ENCODE data around the gene NSD2. TPM values are rescaled to one million over a fixed set of nuclear protein-coding genes. Genes with fewer than 3 reads are reported as not detected.

Gene NSD2
- total and polyA plus RNA-seq, 3 experiments from 2014 or later, result 9.0 to 152 (median 150) TPM

DNA sequence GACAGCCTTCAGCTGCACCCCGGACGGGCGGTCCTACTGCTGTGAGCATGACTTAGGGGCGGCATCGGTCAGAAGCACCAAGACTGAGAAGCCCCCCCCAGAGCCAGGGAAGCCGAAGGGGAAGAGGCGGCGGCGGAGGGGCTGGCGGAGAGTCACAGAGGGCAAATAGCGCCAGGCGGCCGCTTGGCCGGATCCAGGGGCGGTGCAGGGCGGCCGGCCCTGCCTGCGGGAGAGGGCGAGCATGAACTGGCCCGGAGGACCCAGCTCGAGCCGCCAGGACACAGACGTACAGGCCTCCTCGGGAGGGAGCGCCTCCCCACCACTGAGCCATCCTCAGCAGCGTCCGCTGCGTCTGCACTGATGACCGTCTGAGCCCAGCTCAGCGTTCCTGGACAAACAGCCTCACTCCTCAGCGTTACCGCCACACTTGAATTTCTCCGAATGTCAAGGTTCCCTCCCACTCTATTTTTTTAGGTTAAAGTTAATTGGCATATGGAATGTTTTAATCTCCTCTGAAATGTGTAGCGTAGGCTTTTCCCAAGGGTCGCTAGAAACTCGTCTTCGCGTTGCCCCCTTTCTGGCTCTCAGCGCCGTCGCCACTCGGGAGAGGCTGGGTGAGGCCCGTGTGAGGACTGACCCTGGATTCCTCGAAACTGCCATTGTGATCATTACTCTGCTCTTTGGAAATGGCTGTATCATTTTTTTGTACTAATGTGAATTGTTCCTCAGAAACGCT is 107.7 kb downstream of the NSD2 start:
- CTCF ChIA-PET, result no interaction called here
- Mint-ChIP-seq H3K27ac (peak overlapping the region in 2 of 8 donors; percentile 4 to 73), H3K27me3 (no peaks in the 10 kb centered on the region), H3K4me1 (peaks cover 0 to 2% (median 0%) of the 10 kb centered on the region in 3 donors), H3K9me3 (no peaks in the 10 kb centered on the region), H3K36me3 (peaks cover 5 to 90% (median 19%) of the 10 kb centered on the region in 3 donors), H3K4me3 (no peak overlapping the region)
- no peak overlapping the region for H3K4me3 ChIP-seq (ENCODE audit: low read length)
- no peaks in the 10 kb centered on the region for H3K9me3 ChIP-seq (ENCODE audit: low read length)
- no peak overlapping the region for H3K27ac ChIP-seq (ENCODE audit: low read depth, low read length)
- H3K27me3 ChIP-seq (ENCODE audit: insufficient read depth, low read length, poor library complexity, severe bottlenecking), result no peaks in the 10 kb centered on the region
- no peak for DNase-seq
- POLR2A ChIA-PET, result no interaction called here
- no peaks in the 10 kb centered on the region for H3K4me1 ChIP-seq (ENCODE audit: insufficient read depth, low read length)
- H3K36me3 ChIP-seq (ENCODE audit: insufficient read depth, low read length), result peaks cover 20% of the 10 kb centered on the region

DNA sequence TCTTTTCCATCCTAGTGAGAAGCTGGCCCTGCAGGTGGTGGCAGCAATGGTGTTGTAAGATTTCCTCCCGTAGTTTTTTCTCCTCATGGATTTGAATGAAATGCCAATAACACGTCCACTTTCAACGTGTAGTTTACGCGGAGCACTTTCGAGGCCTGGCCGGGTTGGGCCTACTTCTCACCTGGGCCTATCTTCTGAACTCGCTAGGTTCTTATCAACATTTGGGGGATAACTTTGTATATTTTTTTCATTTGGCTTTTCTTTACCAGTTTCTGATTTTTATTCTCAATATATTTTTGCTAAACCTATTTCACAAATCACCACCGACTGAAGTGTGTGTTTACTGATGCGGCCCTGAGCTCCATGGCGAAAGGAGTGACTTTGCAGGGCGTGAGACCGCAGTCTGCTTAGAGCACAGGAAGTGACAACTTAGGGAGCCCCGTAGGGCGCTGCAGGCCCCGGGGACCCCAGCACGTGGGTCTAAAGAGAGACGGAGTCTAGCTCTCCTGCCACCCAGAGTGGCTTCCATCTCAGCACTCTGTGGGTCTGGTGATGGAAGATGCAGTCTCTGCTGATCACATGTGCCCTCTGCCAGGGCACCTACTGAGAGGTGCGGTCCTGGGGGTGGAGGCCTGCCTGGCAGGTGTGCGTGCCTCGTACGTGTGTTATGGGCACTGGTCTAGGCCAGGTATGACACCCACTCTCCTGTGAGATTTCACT is 108.4 kb downstream of the NSD2 start:
- H3K4me1 Mint-ChIP-seq, result peaks cover 0 to 2% (median 0%) of the 10 kb centered on the region in 3 donors
- no peaks in the 10 kb centered on the region for H3K9me3 ChIP-seq (ENCODE audit: low read length)
- H3K4me3 Mint-ChIP-seq, result no peak overlapping the region
- H3K27me3 Mint-ChIP-seq, result no peaks in the 10 kb centered on the region
- no peaks in the 10 kb centered on the region for H3K9me3 Mint-ChIP-seq
- ChIA-PET CTCF (no interaction called here), POLR2A (no interaction called here)
- peak overlapping the region in 4 of 8 donors; percentile 8 to 80 (median 59) for H3K27ac Mint-ChIP-seq
- no peaks in the 10 kb centered on the region for H3K4me1 ChIP-seq (ENCODE audit: insufficient read depth, low read length)
- DNase-seq, result no peak
- no peaks in the 10 kb centered on the region for H3K27me3 ChIP-seq (ENCODE audit: insufficient read depth, low read length, poor library complexity, severe bottlenecking)
- no peak overlapping the region for H3K4me3 ChIP-seq (ENCODE audit: low read length)
- H3K27ac ChIP-seq (ENCODE audit: low read depth, low read length), result no peak overlapping the region
- peaks cover 5 to 92% (median 19%) of the 10 kb centered on the region in 3 donors for H3K36me3 Mint-ChIP-seq
- H3K36me3 ChIP-seq (ENCODE audit: insufficient read depth, low read length), result peaks cover 20% of the 10 kb centered on the region

DNA sequence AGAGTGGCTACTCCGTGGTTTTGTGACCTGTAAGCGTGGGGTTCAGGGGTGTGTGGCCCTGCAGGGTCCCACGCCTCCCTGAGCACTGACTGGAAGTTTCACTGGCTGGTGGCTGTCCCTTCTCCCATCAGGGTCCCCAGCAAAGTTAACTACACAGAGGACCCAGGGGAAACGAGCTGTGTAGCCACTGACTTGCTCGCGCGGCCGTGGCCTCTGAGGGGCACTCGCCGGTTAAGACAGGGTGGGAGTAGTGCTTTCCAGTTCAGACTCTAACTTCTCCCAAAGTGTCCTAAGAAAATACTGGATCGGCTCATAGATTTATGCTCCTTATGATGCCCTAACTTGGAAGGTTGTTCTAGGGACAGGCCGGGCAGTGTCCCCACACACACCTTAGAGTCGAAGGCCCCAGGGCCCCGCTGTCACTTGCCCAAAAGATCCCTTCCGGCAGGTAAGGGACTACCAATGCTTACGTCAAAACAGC is 109.4 kb downstream of the NSD2 start:
- CTCF ChIA-PET, result no interaction called here
- peak overlapping the region in 1 of 8 donors; percentile 68 for H3K27ac Mint-ChIP-seq
- H3K4me1 Mint-ChIP-seq, result peaks cover 0 to 2% (median 0%) of the 10 kb centered on the region in 3 donors
- H3K27me3 Mint-ChIP-seq, result no peaks in the 10 kb centered on the region
- no peaks in the 10 kb centered on the region for H3K4me1 ChIP-seq (ENCODE audit: insufficient read depth, low read length)
- peaks cover 5 to 92% (median 19%) of the 10 kb centered on the region in 3 donors for H3K36me3 Mint-ChIP-seq
- H3K27ac ChIP-seq (ENCODE audit: low read depth, low read length), result no peak overlapping the region
- no peaks in the 10 kb centered on the region for H3K27me3 ChIP-seq (ENCODE audit: insufficient read depth, low read length, poor library complexity, severe bottlenecking)
- DNase-seq, result no peak
- H3K36me3 ChIP-seq (ENCODE audit: insufficient read depth, low read length), result peaks cover 20% of the 10 kb centered on the region
- no peak overlapping the region for H3K4me3 ChIP-seq (ENCODE audit: low read length)
- H3K9me3 Mint-ChIP-seq, result no peaks in the 10 kb centered on the region
- H3K4me3 Mint-ChIP-seq, result no peak overlapping the region
- POLR2A ChIA-PET, result no interaction called here
- H3K9me3 ChIP-seq (ENCODE audit: low read length), result no peaks in the 10 kb centered on the region

DNA sequence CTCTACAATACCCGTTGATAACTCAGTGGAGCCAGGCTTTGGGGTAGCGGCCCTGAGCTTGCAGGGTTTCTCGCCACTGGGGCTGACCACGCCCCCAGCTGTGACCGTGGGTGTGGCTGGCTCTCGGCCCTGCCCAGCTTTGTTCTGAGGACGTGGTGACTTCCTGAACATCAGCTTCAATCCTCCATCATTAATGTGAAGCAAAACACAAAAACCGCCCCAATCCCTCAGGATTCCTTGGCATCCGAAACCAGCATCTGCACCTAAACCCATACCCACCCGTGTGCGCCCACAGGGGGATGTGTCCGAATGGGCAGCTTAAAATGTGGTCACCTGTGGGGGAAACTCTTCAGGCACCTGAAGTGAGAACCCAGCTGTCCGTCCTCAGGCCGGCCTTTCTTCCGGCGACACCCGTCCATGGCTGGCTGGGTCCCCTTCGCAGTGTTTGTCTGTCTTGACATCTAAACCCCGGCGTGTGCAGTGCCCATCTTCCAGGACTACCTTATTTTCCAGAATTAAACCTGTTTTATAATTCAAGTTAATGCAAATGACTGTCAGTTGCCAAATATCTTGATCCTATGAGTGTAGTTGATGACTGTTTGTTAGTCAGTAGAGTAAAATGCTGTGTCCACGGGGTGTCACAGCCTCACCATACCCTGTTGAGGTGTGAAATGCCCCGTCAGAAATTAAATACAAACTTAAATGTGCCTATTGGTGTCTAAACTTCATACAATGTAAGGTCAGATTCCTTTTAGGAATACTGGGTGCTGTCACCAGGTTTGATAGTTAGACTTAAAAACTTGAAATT is 110.3 kb downstream of the NSD2 start:
- peaks cover 12% of the 10 kb centered on the region for H3K36me3 ChIP-seq (ENCODE audit: insufficient read depth, low read length)
- no peaks in the 10 kb centered on the region for H3K9me3 ChIP-seq (ENCODE audit: low read length)
- H3K4me1 Mint-ChIP-seq, result peaks cover 0 to 2% (median 0%) of the 10 kb centered on the region in 3 donors
- no peaks in the 10 kb centered on the region for H3K27me3 ChIP-seq (ENCODE audit: insufficient read depth, low read length, poor library complexity, severe bottlenecking)
- H3K4me1 ChIP-seq (ENCODE audit: insufficient read depth, low read length), result no peaks in the 10 kb centered on the region
- H3K36me3 Mint-ChIP-seq, result peaks cover 5 to 89% (median 17%) of the 10 kb centered on the region in 3 donors
- peak overlapping the region in 4 of 8 donors; percentile 12 to 88 (median 55) for H3K27ac Mint-ChIP-seq
- no peak overlapping the region for H3K4me3 ChIP-seq (ENCODE audit: low read length)
- no peak overlapping the region for H3K4me3 Mint-ChIP-seq
- no peak for DNase-seq
- CTCF ChIA-PET, result interaction anchor here (1.1 kb wide), 1 partner anchor 60 kb away, joined by 3 read pairs; a partner anchor contains a TSS
- H3K27me3 Mint-ChIP-seq, result no peaks in the 10 kb centered on the region
- H3K27ac ChIP-seq (ENCODE audit: low read depth, low read length), result no peak overlapping the region
- POLR2A ChIA-PET, result no interaction called here
- H3K9me3 Mint-ChIP-seq, result no peaks in the 10 kb centered on the region

DNA sequence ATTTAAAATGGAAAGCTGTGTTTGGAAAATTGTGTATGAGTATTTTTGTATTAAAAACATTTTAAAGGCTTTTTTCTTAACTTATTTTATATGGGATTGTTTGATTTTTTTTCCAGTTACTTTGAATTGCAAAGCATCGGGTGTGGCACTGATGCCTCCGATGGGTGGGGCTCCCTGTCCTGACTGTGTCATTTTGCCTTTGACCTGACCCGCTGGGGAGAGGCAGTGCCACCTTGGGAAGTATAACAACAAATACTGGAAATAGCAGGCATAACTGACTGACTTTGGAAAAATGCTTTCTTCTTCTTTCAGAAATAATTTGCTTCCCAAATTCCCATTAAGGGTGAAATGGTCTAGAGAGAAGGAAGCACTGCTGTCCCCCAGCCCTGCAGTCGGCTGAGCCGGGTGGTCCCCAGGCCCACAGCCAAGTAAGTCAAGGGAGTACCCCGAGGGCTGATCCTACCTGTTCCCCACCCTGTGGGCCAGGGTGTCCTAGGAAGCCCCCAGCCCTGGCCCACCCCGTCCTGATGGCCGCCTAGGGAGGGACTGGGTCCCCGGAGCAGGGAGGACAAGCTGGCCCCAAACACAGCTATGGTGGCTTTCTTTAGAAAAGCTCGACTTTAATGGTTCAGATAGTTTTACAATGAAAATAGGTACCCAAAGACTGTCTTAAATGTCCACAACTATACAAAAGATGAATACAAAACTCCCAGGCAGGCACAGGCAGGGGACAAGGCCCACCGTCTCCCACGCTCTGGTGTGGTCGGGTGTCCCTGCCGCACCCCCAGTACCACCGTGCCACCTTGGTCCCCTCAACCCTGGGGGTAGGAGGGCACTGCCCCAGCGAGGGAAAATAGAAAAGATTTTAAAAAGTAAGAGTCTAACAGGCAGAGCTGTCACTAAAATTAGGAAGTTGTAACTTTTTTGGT is 111.2 kb downstream of the NSD2 start:
- H3K36me3 ChIP-seq (ENCODE audit: insufficient read depth, low read length), result peaks cover 11% of the 10 kb centered on the region
- H3K36me3 Mint-ChIP-seq, result peaks cover 5 to 90% (median 17%) of the 10 kb centered on the region in 3 donors
- H3K4me3 Mint-ChIP-seq, result no peak overlapping the region
- H3K27ac ChIP-seq (ENCODE audit: low read depth, low read length), result no peak overlapping the region
- ChIA-PET CTCF (interaction anchor here (1.1 kb wide), 1 partner anchor 59 kb away, joined by 3 read pairs; a partner anchor contains a TSS), POLR2A (no interaction called here)
- peak overlapping the region in 3 of 8 donors; percentile 12 to 88 (median 42) for H3K27ac Mint-ChIP-seq
- no peaks in the 10 kb centered on the region for H3K27me3 Mint-ChIP-seq
- no peaks in the 10 kb centered on the region for H3K4me1 ChIP-seq (ENCODE audit: insufficient read depth, low read length)
- H3K4me3 ChIP-seq (ENCODE audit: low read length), result no peak overlapping the region
- DNase-seq, result no peak
- no peaks in the 10 kb centered on the region for H3K9me3 Mint-ChIP-seq
- H3K9me3 ChIP-seq (ENCODE audit: low read length), result no peaks in the 10 kb centered on the region
- no peaks in the 10 kb centered on the region for H3K27me3 ChIP-seq (ENCODE audit: insufficient read depth, low read length, poor library complexity, severe bottlenecking)
- peaks cover 0 to 2% (median 0%) of the 10 kb centered on the region in 3 donors for H3K4me1 Mint-ChIP-seq

DNA sequence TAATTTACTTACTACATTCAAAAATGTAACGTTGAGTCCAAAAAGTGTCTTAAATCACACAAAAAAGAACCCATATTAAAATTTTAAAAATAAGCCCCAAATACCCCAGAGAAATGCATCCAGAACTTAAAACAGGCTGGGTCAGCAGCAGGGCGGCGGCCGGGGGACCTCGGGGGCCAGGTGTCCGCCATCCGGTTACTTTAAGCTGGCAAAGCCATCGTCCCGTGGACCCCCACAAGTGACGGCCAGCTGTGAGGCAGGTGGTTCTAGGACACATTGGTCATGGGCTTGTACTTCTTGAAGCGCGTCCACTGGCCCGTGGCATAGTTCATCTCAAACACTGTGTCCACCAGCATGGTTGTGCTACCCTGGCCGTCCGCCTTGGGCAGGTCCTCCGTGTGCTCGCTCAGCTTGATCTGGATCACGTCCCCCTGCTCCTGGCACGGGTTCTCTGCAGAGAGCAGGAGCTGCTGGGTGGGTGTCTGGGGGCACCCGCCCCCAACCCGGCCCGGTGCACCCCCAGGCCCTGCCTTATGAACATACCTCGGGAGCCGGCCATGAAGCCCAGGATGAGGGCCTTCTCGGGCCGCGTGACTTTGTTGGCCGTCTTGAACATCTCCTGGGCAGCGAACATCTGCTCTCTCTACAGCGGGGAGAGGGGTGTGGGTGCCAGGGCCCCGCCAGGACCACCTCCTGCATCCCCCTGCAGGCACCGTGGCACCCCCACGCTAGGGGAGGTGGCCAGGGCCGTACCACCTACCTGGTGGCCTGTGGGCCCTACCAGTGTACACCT is 112.1 kb downstream of the NSD2 start:
- no peak for DNase-seq
- Histone ChIP-seq H3K4me1 (ENCODE audit: insufficient read depth, low read length) (no peaks in the 10 kb centered on the region), H3K27ac (ENCODE audit: low read depth, low read length) (no peak overlapping the region), H3K9me3 (ENCODE audit: low read length) (no peaks in the 10 kb centered on the region), H3K4me3 (ENCODE audit: low read length) (no peak overlapping the region), H3K36me3 (ENCODE audit: insufficient read depth, low read length) (peaks cover 11% of the 10 kb centered on the region), H3K27me3 (ENCODE audit: insufficient read depth, low read length, poor library complexity, severe bottlenecking) (no peaks in the 10 kb centered on the region)
- H3K9me3 Mint-ChIP-seq, result no peaks in the 10 kb centered on the region
- ChIA-PET CTCF (no interaction called here), POLR2A (no interaction called here)
- H3K4me1 Mint-ChIP-seq, result peaks cover 0 to 2% (median 0%) of the 10 kb centered on the region in 3 donors
- H3K27me3 Mint-ChIP-seq, result no peaks in the 10 kb centered on the region
- peaks cover 5 to 93% (median 17%) of the 10 kb centered on the region in 3 donors for H3K36me3 Mint-ChIP-seq
- no peak overlapping the region for H3K27ac Mint-ChIP-seq
- H3K4me3 Mint-ChIP-seq, result no peak overlapping the region

Measured in CD8-positive, alpha-beta memory T cell (primary cell).